ENCODE measurements around the gene HEATR1.

HEATR1 gene

GRCh38 chr1:236535190-236535589 lies 69.1 kb downstream of the HEATR1 start:
- DNase-seq: no peak

GRCh38 chr1:236534151-236534651 lies 70.1 kb downstream of the HEATR1 start:
- DNase-seq: no peak

- no peak for DNase-seq
Observed at GRCh38 chr1:236532850-236533249, 71.5 kb downstream of the HEATR1 start.

- no peak for DNase-seq
Observed at GRCh38 chr1:236530959-236531358, 73.4 kb downstream of the HEATR1 start.

- DNase-seq: no peak
Observed at GRCh38 chr1:236530286-236530685, 74.0 kb downstream of the HEATR1 start.

- no peak for DNase-seq
Observed at GRCh38 chr1:236526079-236526478, 78.2 kb downstream of the HEATR1 start.

GRCh38 chr1:236524895-236525184 lies 79.5 kb downstream of the HEATR1 start:
- DNase-seq: no peak

- peak; percentile 60 for DNase-seq
Observed at GRCh38 chr1:236524142-236524894, 80.0 kb downstream of the HEATR1 start.

- peak; percentile 74 for DNase-seq
Observed at GRCh38 chr1:236523704-236524141, 80.6 kb downstream of the HEATR1 start, which contains the start of gene LGALS8. LGALS8 (plus strand) TSS chr1:236523982; CDS start chr1:236526071, 2,089 bp downstream.

GRCh38 chr1:236522937-236523703 lies 81.2 kb downstream of the HEATR1 start:
- DNase-seq: no peak

- no peak for DNase-seq
Observed at GRCh38 chr1:236520445-236521005, 83.8 kb downstream of the HEATR1 start.

- DNase-seq: no peak
Observed at GRCh38 chr1:236518322-236518721, 86.0 kb downstream of the HEATR1 start.

- DNase-seq: no peak
Observed at GRCh38 chr1:236516929-236517704, 87.2 kb downstream of the HEATR1 start.

GRCh38 chr1:236515443-236515958 lies 88.8 kb downstream of the HEATR1 start:
- no peak for DNase-seq

- no peak for DNase-seq
Observed at GRCh38 chr1:236514703-236515442, 89.4 kb downstream of the HEATR1 start.

GRCh38 chr1:236511735-236512418 lies 92.4 kb downstream of the HEATR1 start:
- no peak for DNase-seq

GRCh38 chr1:236509647-236510401 lies 94.5 kb downstream of the HEATR1 start:
- DNase-seq: no peak

GRCh38 chr1:236509203-236509602 lies 95.1 kb downstream of the HEATR1 start:
- no peak for DNase-seq

GRCh38 chr1:236508593-236509027 lies 95.7 kb downstream of the HEATR1 start:
- DNase-seq: no peak

GRCh38 chr1:236507022-236507700 lies 97.2 kb downstream of the HEATR1 start:
- no peak for DNase-seq
